ENCODE data around the gene MRPL58. TPM values are rescaled to one million over a fixed set of nuclear protein-coding genes. Genes with fewer than 3 reads are reported as not detected.

Gene MRPL58
- total RNA-seq, 1 donor from 2014 or later: 26.8 TPM

- H3K27ac Mint-ChIP-seq: no peak overlapping the region
- H3K27me3 Mint-ChIP-seq: peaks cover 16% of the 10 kb centered on the region
- no peak for DNase-seq (ENCODE audit: low spot score, unreplicated experiment)
- H3K4me1 Mint-ChIP-seq (ENCODE audit: low read depth): peaks cover 2% of the 10 kb centered on the region
- TF ChIP-seq, protein P1, sequence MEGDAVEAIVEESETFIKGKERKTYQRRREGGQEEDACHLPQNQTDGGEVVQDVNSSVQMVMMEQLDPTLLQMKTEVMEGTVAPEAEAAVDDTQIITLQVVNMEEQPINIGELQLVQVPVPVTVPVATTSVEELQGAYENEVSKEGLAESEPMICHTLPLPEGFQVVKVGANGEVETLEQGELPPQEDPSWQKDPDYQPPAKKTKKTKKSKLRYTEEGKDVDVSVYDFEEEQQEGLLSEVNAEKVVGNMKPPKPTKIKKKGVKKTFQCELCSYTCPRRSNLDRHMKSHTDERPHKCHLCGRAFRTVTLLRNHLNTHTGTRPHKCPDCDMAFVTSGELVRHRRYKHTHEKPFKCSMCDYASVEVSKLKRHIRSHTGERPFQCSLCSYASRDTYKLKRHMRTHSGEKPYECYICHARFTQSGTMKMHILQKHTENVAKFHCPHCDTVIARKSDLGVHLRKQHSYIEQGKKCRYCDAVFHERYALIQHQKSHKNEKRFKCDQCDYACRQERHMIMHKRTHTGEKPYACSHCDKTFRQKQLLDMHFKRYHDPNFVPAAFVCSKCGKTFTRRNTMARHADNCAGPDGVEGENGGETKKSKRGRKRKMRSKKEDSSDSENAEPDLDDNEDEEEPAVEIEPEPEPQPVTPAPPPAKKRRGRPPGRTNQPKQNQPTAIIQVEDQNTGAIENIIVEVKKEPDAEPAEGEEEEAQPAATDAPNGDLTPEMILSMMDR (IDR thresholded peaks at IDR 0.05; ENCODE audit: unreplicated experiment): no peak
- H3K4me3 Mint-ChIP-seq (ENCODE audit: low read depth): peak overlapping the region; percentile 92
- peaks cover 2% of the 10 kb centered on the region for H3K36me3 Mint-ChIP-seq (ENCODE audit: insufficient read depth)
- H3K9me3 Mint-ChIP-seq (ENCODE audit: low read depth): peaks cover 13% of the 10 kb centered on the region
Measured at GRCh38 chr17:75032720-75033280, 20.3 kb downstream of the MRPL58 start.

DNA sequence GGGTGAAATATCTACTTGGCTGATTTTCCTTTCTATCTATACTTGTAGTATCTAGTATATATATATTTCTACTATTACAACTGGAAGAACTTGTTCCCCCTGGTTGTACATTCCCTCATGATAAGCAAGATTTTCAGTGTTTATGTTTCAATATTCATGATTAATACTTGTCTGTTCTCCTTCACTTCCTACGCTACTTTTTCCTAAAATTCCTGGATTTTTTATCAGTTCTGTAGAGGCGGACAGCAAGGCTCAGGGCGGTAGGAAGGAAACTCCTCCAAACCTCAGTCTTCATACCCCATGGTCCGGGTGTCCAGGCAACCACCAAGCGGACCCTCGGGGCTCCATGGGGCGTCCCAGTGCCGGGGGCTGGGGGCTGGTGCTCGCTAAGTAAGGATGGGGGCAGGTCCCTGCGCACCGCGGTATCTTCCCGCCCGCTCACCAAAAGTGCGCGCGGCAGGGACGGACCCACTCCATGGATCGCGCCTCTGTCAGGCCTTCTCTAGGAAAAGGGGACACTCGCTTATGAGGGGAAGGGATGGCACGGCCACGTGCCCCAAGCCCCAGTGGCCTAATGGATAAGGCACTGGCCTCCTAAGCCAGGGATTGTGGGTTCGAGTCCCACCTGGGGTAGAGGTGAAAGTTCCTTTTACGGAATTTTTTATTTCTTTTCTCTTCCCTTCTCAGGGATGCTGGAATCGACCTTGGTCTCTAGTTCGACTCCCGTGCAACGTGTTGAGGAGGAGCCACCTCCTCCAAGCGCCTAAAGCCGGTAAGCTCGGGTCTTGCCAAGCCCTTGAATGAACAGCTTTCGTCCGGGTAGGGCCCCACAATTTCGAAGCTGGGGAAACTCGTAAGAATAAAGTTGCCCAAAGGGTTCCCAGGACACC, 21.1 kb downstream of the MRPL58 start:
- peak overlapping the region; percentile 99 for H3K27ac Mint-ChIP-seq
- H3K4me3 Mint-ChIP-seq (ENCODE audit: low read depth): peak overlapping the region; percentile 92
- TF ChIP-seq, protein P1 (IDR thresholded peaks at IDR 0.05; ENCODE audit: unreplicated experiment): no peak
- peaks cover 10% of the 10 kb centered on the region for H3K9me3 Mint-ChIP-seq (ENCODE audit: low read depth)
- DNase-seq (ENCODE audit: low spot score, unreplicated experiment): peak; percentile 96
- peaks cover 16% of the 10 kb centered on the region for H3K27me3 Mint-ChIP-seq
- H3K4me1 Mint-ChIP-seq (ENCODE audit: low read depth): peaks cover 2% of the 10 kb centered on the region
- H3K36me3 Mint-ChIP-seq (ENCODE audit: insufficient read depth): peaks cover 2% of the 10 kb centered on the region

DNA sequence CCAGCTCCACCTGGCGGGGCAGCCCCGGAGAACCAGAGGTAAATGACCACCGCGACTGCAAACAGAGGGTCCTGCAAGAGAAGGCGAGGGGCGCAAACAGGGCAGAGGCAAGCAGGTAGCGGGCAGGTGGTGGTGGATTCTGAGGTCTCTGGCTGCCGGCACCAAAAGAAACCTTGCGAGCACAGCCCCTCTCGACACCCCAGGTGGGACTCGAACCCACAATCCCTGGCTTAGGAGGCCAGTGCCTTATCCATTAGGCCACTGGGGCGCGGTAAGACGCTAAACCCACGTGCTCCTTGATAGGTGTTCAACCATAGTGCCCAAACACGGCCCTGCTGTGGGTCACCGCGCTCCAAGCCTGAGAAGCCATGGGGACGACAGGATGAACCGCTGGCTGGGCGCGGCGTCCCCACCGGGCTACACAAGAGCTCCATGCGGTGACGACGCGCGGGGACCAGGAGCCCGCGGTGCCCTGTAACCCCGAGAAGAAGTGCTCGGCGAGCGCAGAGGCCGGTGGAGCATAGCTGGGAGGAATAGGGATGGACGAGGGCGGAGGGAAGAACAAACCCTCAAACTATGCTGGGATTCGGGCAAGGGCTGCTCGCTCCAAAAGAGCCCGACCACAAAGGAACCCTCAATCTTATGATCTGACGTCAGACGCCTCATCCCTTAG, 21.9 kb downstream of the MRPL58 start:
- Mint-ChIP-seq H3K27me3 (peaks cover 16% of the 10 kb centered on the region), H3K4me1 (ENCODE audit: low read depth) (peaks cover 2% of the 10 kb centered on the region), H3K36me3 (ENCODE audit: insufficient read depth) (peaks cover 4% of the 10 kb centered on the region), H3K27ac (peak overlapping the region; percentile 99), H3K4me3 (ENCODE audit: low read depth) (peak overlapping the region; percentile 92), H3K9me3 (ENCODE audit: low read depth) (peaks cover 8% of the 10 kb centered on the region)
- TF ChIP-seq, protein P1 (IDR thresholded peaks at IDR 0.05; ENCODE audit: unreplicated experiment): peak; percentile 14
- peak; percentile 71 for DNase-seq (ENCODE audit: low spot score, unreplicated experiment)

GRCh38 chr17:75036643-75037268, 24.3 kb downstream of the MRPL58 start:
- DNase-seq (ENCODE audit: low spot score, unreplicated experiment): no peak
- TF ChIP-seq, protein P1 (IDR thresholded peaks at IDR 0.05; ENCODE audit: unreplicated experiment): no peak
- Mint-ChIP-seq H3K27me3 (peaks cover 11% of the 10 kb centered on the region), H3K4me3 (ENCODE audit: low read depth) (no peak overlapping the region), H3K27ac (peak overlapping the region; percentile 84), H3K4me1 (ENCODE audit: low read depth) (peaks cover 2% of the 10 kb centered on the region), H3K9me3 (ENCODE audit: low read depth) (no peaks in the 10 kb centered on the region), H3K36me3 (ENCODE audit: insufficient read depth) (peaks cover 5% of the 10 kb centered on the region)

DNA sequence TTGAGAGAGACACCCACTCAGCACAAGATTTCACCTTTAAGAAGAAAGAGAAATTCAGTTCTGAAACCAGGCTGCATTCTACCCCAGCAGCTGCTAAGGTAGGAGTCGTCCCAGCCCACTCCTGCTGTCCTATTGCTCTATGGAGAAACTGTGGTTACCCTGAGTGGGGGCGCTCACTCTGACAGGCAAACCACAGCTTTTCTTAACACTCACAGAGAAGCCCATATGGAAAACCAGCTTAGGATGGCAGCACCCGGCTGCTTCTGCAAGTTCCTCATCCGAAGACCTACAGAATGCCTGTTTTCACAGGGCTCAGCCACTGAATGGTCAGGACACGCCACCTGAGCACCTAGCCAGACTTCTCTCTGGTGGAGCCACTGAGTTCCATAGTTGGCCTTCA, 26.8 kb downstream of the MRPL58 start:
- Mint-ChIP-seq H3K27ac (no peak overlapping the region), H3K4me1 (ENCODE audit: low read depth) (no peaks in the 10 kb centered on the region), H3K9me3 (ENCODE audit: low read depth) (no peaks in the 10 kb centered on the region), H3K4me3 (ENCODE audit: low read depth) (no peak overlapping the region), H3K27me3 (no peaks in the 10 kb centered on the region), H3K36me3 (ENCODE audit: insufficient read depth) (peaks cover 5% of the 10 kb centered on the region)
- no peak for DNase-seq (ENCODE audit: low spot score, unreplicated experiment)
- TF ChIP-seq, protein P1 (IDR thresholded peaks at IDR 0.05; ENCODE audit: unreplicated experiment): no peak
